ENCODE results near the gene AMN1.
"Not testable (repeated sequence)": the region's sequence is repeated elsewhere in the genome, so short reads cannot be mapped to it uniquely, and the experiment has no call there.

Gene AMN1

GRCh38 chr12:31702047-31702446 is 26.8 kb downstream of the AMN1 start:
- DNase-seq (ENCODE audit: low read depth in 1 of 2, low spot score in 1 of 2) = peak in 1 of 2 experiments; percentile 52
- no peak for TF ChIP-seq JUND (IDR thresholded peaks at IDR 0.05; ENCODE audit: low read depth)
- in situ Hi-C loops (cut with HindIII; ENCODE audit: low pct_unique_long_range_greater_than_20kb, low sequenced_read_pairs) = no loop called here

- in situ Hi-C loops (cut with HindIII; ENCODE audit: low pct_unique_long_range_greater_than_20kb, low sequenced_read_pairs); DNase-seq (ENCODE audit: low read depth in 1 of 2, low spot score in 1 of 2): not testable (repeated sequence)
Observed at GRCh38 chr12:31689921-31690320, 38.9 kb downstream of the AMN1 start.

DNA sequence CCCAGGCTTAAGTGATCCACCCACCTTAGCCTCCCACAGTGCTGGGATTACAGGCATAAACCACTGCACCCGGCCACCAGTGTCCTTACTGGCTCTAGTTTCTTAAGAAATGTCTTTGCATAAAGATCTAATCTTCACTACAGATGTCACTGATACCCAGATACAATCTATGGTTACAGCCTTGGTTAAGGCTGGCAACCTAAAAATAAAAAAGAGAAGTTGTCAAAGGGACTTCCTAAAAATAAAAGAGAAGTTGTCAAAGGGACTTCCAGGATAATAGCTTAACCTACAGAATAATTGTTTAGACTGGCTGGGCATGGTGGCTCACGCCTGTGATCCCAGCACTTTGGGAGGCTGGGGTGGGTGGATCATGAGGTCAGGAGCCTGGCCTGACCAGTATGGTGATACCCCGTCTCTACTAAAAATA is 41.7 kb downstream of the AMN1 start:
- TF ChIP-seq JUND (IDR thresholded peaks at IDR 0.05; ENCODE audit: low read depth) = no peak
- DNase-seq (ENCODE audit: low read depth in 1 of 2, low spot score in 1 of 2) = no peak
- in situ Hi-C loops (cut with HindIII; ENCODE audit: low pct_unique_long_range_greater_than_20kb, low sequenced_read_pairs) = no loop called here

GRCh38 chr12:31685801-31686200 is 43.0 kb downstream of the AMN1 start:
- in situ Hi-C loops (cut with HindIII; ENCODE audit: low pct_unique_long_range_greater_than_20kb, low sequenced_read_pairs) = no loop called here
- no peak for TF ChIP-seq JUND (IDR thresholded peaks at IDR 0.05; ENCODE audit: low read depth)

DNA sequence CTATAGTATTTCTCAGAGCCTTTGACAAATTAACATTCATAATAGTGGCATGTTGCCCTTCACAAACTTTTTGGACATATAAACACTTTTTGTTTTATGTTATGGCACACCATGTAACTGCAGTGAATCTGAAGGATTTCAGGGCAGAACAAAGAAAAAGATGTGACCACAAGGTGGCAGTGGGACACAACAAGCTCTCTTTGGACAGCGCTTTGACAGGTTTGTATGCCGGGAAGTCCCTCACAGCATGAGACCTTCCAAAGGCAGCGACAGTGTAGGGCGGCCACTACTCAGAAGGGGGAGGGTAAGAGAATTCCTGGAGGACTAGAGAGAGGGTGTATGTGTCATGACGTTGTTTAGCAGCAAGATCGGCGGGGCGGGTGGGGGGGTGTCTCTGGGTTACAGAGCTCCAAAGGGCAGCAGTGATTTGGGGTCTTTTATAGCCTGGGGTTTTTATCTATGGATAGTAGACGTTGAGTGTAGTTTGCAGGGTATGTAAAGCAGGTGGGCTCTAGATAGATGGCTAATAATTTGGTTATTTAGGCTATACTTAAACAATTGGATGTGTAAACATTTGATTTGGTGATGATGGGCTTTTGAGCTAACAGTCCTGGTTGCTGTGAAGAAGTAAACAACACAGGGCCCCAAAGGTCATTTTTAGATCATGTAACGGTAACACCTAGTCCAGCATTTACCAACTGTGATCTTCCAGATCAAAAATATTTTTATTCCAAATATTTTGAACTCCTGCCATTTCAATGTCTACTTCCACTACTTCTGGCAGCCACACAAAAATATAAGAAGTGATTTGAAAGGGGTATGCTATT is 46.5 kb downstream of the AMN1 start:
- TF ChIP-seq JUND (IDR thresholded peaks at IDR 0.05; ENCODE audit: low read depth) = no peak
- DNase-seq (ENCODE audit: low read depth in 1 of 2, low spot score in 1 of 2) = peak; percentile 14 to 94
- in situ Hi-C loops (cut with HindIII; ENCODE audit: low pct_unique_long_range_greater_than_20kb, low sequenced_read_pairs) = no loop called here

More at GRCh38 chr12:31685801-31686200, 43.0 kb downstream of the AMN1 start:
- no peak for DNase-seq (ENCODE audit: low read depth in 1 of 2, low spot score in 1 of 2)

GRCh38 chr12:31672521-31672920 is 56.3 kb downstream of the AMN1 start:
- TF ChIP-seq JUND (IDR thresholded peaks at IDR 0.05; ENCODE audit: low read depth) = no peak
- no peak for DNase-seq (ENCODE audit: low read depth in 1 of 2, low spot score in 1 of 2)
- in situ Hi-C loops (cut with HindIII; ENCODE audit: low pct_unique_long_range_greater_than_20kb, low sequenced_read_pairs) = no loop called here

- in situ Hi-C loops (cut with HindIII; ENCODE audit: low pct_unique_long_range_greater_than_20kb, low sequenced_read_pairs); DNase-seq (ENCODE audit: low read depth in 1 of 2, low spot score in 1 of 2): not testable (repeated sequence)
Observed at GRCh38 chr12:31669582-31669981, 59.2 kb downstream of the AMN1 start.

DNA sequence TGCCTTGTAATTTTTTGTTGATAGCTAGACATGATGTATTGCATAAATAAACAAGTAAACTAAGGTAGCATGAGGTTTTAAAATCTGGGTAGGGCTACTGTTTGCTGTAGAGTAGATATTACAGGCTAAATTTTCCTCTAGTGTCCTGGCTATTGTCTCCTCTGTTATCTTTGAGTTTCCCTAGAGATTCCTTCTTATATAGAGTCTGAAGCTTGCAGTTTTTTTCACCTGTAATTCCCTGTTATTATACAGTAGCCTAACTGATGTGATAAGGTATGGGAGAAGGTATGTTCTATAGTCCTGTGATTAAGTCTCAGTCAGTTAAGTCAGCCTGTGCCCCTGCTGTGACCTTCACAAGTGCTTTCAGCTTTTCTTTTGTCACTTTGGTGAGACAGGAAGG is 59.8 kb downstream of the AMN1 start:
- DNase-seq (ENCODE audit: low read depth in 1 of 2, low spot score in 1 of 2) = no peak
- in situ Hi-C loops (cut with HindIII; ENCODE audit: low pct_unique_long_range_greater_than_20kb, low sequenced_read_pairs) = no loop called here
- no peak for TF ChIP-seq JUND (IDR thresholded peaks at IDR 0.05; ENCODE audit: low read depth)

- in situ Hi-C loops (cut with HindIII; ENCODE audit: low pct_unique_long_range_greater_than_20kb, low sequenced_read_pairs) = no loop called here
- no peak for DNase-seq (ENCODE audit: low read depth in 1 of 2, low spot score in 1 of 2)
- no peak for TF ChIP-seq JUND (IDR thresholded peaks at IDR 0.05; ENCODE audit: low read depth)
Observed at GRCh38 chr12:31664038-31664437, 64.8 kb downstream of the AMN1 start.

DNA sequence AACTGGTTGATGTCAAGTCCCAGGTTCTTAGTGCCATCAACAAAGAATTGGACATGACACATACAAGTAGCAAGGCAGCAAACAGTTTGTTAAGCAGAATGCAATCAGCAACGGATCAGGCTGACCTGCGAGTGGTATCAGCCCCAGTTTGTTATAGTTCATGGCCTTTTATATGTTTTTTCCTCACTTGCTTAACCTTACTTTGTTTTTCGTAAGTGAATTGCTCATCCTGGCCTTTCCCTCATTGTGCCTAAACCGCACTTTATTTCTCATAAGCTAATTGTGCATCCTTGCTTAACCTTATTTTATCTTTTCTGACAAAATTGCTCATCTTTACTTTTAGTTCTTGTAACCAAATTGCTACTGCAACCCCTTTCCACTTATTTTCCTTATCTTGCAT is 65.2 kb downstream of the AMN1 start:
- no peak for DNase-seq (ENCODE audit: low read depth in 1 of 2, low spot score in 1 of 2)
- no peak for TF ChIP-seq JUND (IDR thresholded peaks at IDR 0.05; ENCODE audit: low read depth)
- in situ Hi-C loops (cut with HindIII; ENCODE audit: low pct_unique_long_range_greater_than_20kb, low sequenced_read_pairs) = no loop called here

- in situ Hi-C loops (cut with HindIII; ENCODE audit: low pct_unique_long_range_greater_than_20kb, low sequenced_read_pairs) = no loop called here
- DNase-seq (ENCODE audit: low read depth in 1 of 2, low spot score in 1 of 2) = no peak
- TF ChIP-seq JUND (IDR thresholded peaks at IDR 0.05; ENCODE audit: low read depth) = no peak
Observed at GRCh38 chr12:31662176-31662849, 66.5 kb downstream of the AMN1 start.

DNA sequence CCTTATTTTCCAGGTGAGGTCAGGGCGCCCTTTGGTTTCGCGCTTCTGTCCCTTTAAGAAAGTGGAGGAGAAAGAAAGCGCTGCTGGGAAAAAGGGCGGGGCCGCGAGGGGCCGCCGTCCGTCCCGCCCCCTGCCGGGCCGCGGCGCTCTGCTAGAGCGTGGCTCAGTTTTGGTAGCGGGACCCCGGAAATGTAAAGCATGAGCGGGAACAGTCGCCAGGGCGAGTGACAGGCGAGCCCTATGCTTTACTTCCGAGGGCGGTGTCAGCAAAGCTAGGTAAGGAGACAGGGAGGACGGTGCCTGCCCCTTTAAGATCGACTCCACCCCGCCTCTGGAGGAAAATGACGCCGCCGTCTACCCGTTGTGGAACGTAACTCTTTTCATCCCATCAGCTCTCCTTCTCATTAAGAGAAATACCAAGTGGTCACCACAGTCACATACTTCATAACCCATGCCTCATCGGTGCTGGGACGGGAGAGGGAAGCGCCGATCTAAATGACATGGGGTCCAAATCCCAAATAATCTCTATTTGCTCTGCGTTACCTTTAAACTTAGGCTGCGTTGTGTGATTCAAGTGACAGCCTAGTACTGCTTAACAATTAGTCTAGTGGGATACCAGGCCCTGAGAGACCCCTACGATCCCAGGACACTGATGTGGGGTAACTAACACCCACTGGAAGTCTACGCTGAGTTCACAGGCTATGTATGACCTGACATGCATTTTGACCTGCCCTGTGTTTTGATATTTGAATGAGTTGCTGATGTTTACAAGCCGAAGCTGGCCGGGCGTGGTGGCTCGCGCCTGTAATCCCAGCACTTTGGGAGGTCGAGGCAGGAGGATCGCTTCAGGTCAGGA is 69.5 kb downstream of the AMN1 start, which contains the start of gene ETFBKMT:
TSS of gene ETFBKMT (plus strand) at position 602 of the 856 bp plus-strand sequence. CDS start 2,266 bp downstream, outside the sequence.
- no peak for TF ChIP-seq JUND (IDR thresholded peaks at IDR 0.05; ENCODE audit: low read depth)

More for the DNA sequence above, 69.5 kb downstream of the AMN1 start, which contains the start of gene ETFBKMT:
- peak; percentile 67 to 98 for DNase-seq (ENCODE audit: low read depth in 1 of 2, low spot score in 1 of 2)
- in situ Hi-C loops (cut with HindIII; ENCODE audit: low pct_unique_long_range_greater_than_20kb, low sequenced_read_pairs) = no loop called here

Data from T47D (cell line).